Heart left ventricle (tissue), 16 donors: ENCODE measurements around the gene FLNB. TPM values are rescaled to one million over a fixed set of nuclear protein-coding genes. Genes with fewer than 3 reads are reported as not detected.
A peak's percentile ranks its signal among the peaks of the same experiment; 100 is the strongest.

Experiments used
- ATAC-seq, 4 donors: fragments of 200-7000 bp; cut with Tn5 transposase; one replicate each; pipeline ENCODE4 v1.9.1; 2020 to 2022; ENCODE audit warnings: moderate library complexity in 4 of 4, mild to moderate bottlenecking in 3 of 4, moderate number of reproducible peaks in 1 of 4
- DNase-seq, 5 donors: peaks; one replicate each; pipeline ENCODE4 v3.0.0-alpha.2; 2020
- H3K27ac ChIP-seq, 12 donors: fragments of 200-600 bp; sonication (generic) in 4 of 12; one replicate each; pipeline versions ENCODE4 v1.5.0 to v1.8.0; 2016 to 2022; ENCODE audit warnings: mild to moderate bottlenecking in 2 of 12
- H3K27me3 ChIP-seq, 9 donors: fragments of 200-600 bp; sonication (generic) in 2 of 9; one replicate each; pipeline versions ENCODE4 v1.5.1 to v1.8.0; 2016 to 2022; ENCODE audit warnings: mild to moderate bottlenecking in 3 of 9
- H3K36me3 ChIP-seq, 9 donors: fragments of 200-600 bp; sonication (generic) in 2 of 9; one replicate each; pipeline versions ENCODE4 v1.5.0 to v1.8.0; 2018 to 2022; ENCODE audit warnings: mild to moderate bottlenecking in 2 of 9
- H3K4me1 ChIP-seq, 12 donors: fragments of 200-600 bp; sonication (generic) in 4 of 12; one replicate each; pipeline versions ENCODE4 v1.5.0 to v1.8.0; 2016 to 2022; ENCODE audit warnings: mild to moderate bottlenecking in 3 of 12
- H3K4me3 ChIP-seq, 12 donors: fragments of 200-600 bp; sonication (generic) in 4 of 12; one replicate each; pipeline versions ENCODE4 v1.5.0 to v1.8.0; 2017 to 2022; ENCODE audit warnings: mild to moderate bottlenecking in 9 of 12, moderate library complexity in 4 of 12
- H3K9me3 ChIP-seq, 12 donors: fragments of 200-600 bp; sonication (generic) in 4 of 12; one replicate each; pipeline versions ENCODE4 v1.5.0 to v1.8.0; 2016 to 2022; ENCODE audit warnings: mild to moderate bottlenecking in 1 of 12
- POLR2A ChIP-seq, 2 donors: fragments of 450-650 bp; IDR thresholded peaks; one replicate each; pipeline ENCODE4 v1.6.1; 2017; ENCODE audit warnings: antibody characterized with exemption in 2 of 2, mild to moderate bottlenecking in 2 of 2, moderate library complexity in 2 of 2
- WGBS, 4 donors: extraction: QIAGEN DNeasy Blood & Tissue Kit in 2 of 4; methylation state at CpG; one replicate each; pipeline versions ENCODE4 v1.1.5 to v1.1.7; 2013 to 2018; 5-methylcytosine and 5-hydroxymethylcytosine counted together
- intact Hi-C, 10 donors: fragments of 100-400 bp; cut with DNase I; formaldehyde crosslinking; loops; one replicate each; pipeline versions ENCODE4 v1.11.1 to v1.14.2; 2022
- polyA plus RNA-seq, 2 donors: library from polyadenylated mRNA; stranded (reverse); fragments of 200-250 nt; gene quantifications; one replicate each; pipeline ENCODE4 v1.2.3, GENCODE V29; 2013
- total RNA-seq, 9 donors: library from RNA; depleted of rRNA in 2 of 9; stranded (reverse); fragments of >200 nt in 2 of 9; fragmentation: NEBNext Ultra II Directional in 3 of 9; extraction: Animal tissue kit (Norgen Biotek cat#: 25700) in 3 of 9; gene quantifications; one replicate each; pipeline versions ENCODE4 v1.1.0 to v1.2.4, GENCODE V29; 2016 to 2023
- TF ChIP-seq, protein P1 (sequence below), 12 donors: fragments of 200-600 bp; sonication (generic) in 4 of 12; IDR thresholded peaks; one replicate each; pipeline versions ENCODE4 v1.5.0 to v1.8.0; 2018 to 2022; ENCODE audit warnings: antibody characterized with exemption in 12 of 12, mild to moderate bottlenecking in 5 of 12
- donor health status: ischemic (EF 13 %, LVEDD 7.1; RV severe dilation, severe dysfunction).
- donor health status: healthy with polysubstance abuse.
- donor health status: DM: no; HTN: yes; CAD: no.
- donor health status: DM: no; HTN: no; CAD: no.
- donor health status: ischemic (EF 25% LVEDD 6.9; RV normal size, moderate dysfunction).
- donor health status: ischemic (EF 25% LVEDD 5.7; RV mildly dilated, moderate dysfunction).
- donor health status: healthy.
- donor health status: DM: yes; HTN: yes; CAD: no.
- donor health status: ischemic (EF 35%, LVEDD 5.7; RV mildly dilated, moderate dysfunction).
- donor health status: nonischemic (EF 11% LVEDD 7.7; RV severe dilation, severe dysfunction).
- donor health status: DM: yes; HTN: yes; CAD: no.
- donor health status: PGD.
- donor health status: ischemic (EF 29% LVEDD 5.4; RV normal size, mild dysfunction).
- donor health status: nonischemic (EF 23%, LVEDD 6.1; RV moderate dilation, normal function).

Gene FLNB
- total and polyA plus RNA-seq, 11 donors, result 30.5 to 75.6 (median 40.6) TPM

GRCh38 chr3:58034738-58035523 lies 26.7 kb downstream of the FLNB start:
- 69 to 91% (median 76%) methylated on average over 5 to 6 of the region's 6 CpGs for whole genome bisulfite sequencing, 4 donors
- H3K27ac ChIP-seq, result peak overlapping the region in 2 of 12 donors; percentile 55 to 69
- DNase-seq (no peak), ATAC-seq (peak in 1 of 4 donors; percentile 36)
- H3K4me3 ChIP-seq, result no peak overlapping the region
- H3K9me3 ChIP-seq, result no peaks in the 10 kb centered on the region
- H3K27me3 ChIP-seq, result no peaks in the 10 kb centered on the region
- H3K36me3 ChIP-seq, result no peaks in the 10 kb centered on the region
- intact Hi-C loops, result no loop called here
- TF ChIP-seq, protein P1, sequence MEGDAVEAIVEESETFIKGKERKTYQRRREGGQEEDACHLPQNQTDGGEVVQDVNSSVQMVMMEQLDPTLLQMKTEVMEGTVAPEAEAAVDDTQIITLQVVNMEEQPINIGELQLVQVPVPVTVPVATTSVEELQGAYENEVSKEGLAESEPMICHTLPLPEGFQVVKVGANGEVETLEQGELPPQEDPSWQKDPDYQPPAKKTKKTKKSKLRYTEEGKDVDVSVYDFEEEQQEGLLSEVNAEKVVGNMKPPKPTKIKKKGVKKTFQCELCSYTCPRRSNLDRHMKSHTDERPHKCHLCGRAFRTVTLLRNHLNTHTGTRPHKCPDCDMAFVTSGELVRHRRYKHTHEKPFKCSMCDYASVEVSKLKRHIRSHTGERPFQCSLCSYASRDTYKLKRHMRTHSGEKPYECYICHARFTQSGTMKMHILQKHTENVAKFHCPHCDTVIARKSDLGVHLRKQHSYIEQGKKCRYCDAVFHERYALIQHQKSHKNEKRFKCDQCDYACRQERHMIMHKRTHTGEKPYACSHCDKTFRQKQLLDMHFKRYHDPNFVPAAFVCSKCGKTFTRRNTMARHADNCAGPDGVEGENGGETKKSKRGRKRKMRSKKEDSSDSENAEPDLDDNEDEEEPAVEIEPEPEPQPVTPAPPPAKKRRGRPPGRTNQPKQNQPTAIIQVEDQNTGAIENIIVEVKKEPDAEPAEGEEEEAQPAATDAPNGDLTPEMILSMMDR (IDR thresholded peaks at IDR 0.05), result no peak
- TF ChIP-seq POLR2A (IDR thresholded peaks at IDR 0.05), result no peak
- peaks cover 0 to 40% (median 16%) of the 10 kb centered on the region in 12 donors for H3K4me1 ChIP-seq

DNA sequence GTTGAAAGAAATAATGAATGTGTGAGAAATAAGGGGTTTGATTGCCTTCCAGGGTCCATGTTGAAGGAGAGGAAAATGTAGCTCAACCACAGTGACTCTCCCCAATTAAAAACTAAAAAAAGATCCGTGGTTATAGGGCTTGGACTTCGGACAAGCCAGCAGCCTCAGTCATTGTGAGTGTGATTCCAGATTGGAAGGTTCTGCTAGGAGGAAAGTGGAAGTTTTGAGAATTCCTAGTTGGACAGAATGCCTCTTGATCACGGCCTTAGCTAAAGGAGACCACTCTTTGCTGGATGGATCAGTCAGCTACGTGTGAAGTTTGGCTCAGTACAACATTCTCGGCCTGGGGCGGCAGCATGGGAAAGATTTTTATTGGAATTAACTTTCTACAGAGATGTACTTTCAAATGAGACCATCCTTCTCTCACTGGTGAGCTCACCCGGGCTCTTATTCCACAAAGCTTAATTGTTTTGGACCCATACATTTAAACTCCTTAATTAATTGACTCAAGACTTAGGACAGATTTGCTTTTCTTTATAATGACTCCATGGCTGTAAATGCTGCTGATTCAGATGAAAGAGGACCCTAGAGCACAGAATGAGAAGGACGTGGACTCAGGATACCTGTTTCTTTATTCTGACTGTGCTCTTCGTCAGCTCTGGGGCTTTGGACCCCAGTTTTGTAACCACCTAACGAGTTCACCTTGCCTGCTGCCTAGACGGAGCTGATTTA lies 27.5 kb downstream of the FLNB start:
- ATAC-seq (peak in 2 of 4 donors; percentile 9 to 14), DNase-seq (no peak)
- 61 to 68% (median 67%) methylated on average over 11 of the region's 11 CpGs for WGBS, 4 donors
- no peak overlapping the region for H3K4me3 ChIP-seq
- H3K9me3 ChIP-seq, result no peaks in the 10 kb centered on the region
- H3K27ac ChIP-seq, result peak overlapping the region in 2 of 12 donors; percentile 55 to 69
- intact Hi-C loops, result no loop called here
- H3K36me3 ChIP-seq, result no peaks in the 10 kb centered on the region
- no peaks in the 10 kb centered on the region for H3K27me3 ChIP-seq
- TF ChIP-seq, protein P1 (IDR thresholded peaks at IDR 0.05), result no peak
- no peak for TF ChIP-seq POLR2A (IDR thresholded peaks at IDR 0.05)
- H3K4me1 ChIP-seq, result peaks cover 0 to 47% (median 18%) of the 10 kb centered on the region in 12 donors

DNA sequence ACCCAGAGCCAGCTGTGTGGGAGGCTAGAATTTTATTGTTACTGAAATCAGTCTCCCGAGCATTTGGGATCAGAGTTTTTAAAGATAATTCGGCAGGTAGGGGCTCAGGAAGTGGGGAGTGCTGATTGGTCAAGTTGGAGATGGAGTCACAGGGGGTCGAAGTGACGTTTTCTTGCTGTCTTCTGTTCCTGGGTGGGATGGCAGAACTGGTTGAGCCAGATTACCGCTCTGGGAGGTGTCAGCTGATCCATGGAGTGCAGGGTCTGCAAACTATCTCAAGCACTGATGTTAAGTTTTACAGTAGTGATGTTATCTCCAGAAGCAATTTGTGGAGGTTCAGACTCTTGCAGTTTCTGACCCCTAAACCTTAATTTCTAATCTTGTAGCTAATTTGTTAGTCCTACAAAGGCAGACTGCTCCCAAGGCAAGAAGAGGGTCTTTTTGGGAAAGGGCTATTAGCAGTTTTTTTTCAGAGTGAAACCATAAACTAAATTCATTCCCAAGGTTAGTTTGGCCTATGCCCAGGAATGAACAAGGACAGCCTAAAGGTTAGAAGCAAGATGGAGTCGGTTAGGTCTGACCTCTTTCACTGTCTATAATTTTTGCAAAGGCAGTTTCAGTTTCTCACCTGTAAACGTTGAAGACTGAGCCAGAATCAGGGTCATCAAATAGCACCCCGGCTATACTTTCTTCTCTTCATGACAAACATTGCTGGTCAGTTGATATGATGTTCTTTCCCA lies 28.2 kb downstream of the FLNB start:
- ATAC-seq (no peak), DNase-seq (no peak)
- peaks cover 0 to 55% (median 24%) of the 10 kb centered on the region in 12 donors for H3K4me1 ChIP-seq
- no peaks in the 10 kb centered on the region for H3K9me3 ChIP-seq
- H3K27ac ChIP-seq, result peak overlapping the region in 2 of 12 donors; percentile 55 to 69
- H3K27me3 ChIP-seq, result no peaks in the 10 kb centered on the region
- intact Hi-C loops, result no loop called here
- H3K36me3 ChIP-seq, result no peaks in the 10 kb centered on the region
- TF ChIP-seq, protein P1 (IDR thresholded peaks at IDR 0.05), result no peak
- no peak for TF ChIP-seq POLR2A (IDR thresholded peaks at IDR 0.05)
- no peak overlapping the region for H3K4me3 ChIP-seq
- WGBS, 4 donors, result 74 to 86% (median 80%) methylated on average over 8 of the region's 8 CpGs
